ENCODE measurements around the gene NUTM1.
"Not testable (repeated sequence)": the region's sequence is repeated elsewhere in the genome, so short reads cannot be mapped to it uniquely, and the experiment has no call there.

NUTM1 gene

GRCh38 chr15:34374816-34375215, 31.7 kb downstream of the NUTM1 start:
- Histone ChIP-seq H3K9me3 (ENCODE audit: insufficient read depth, low read depth, low read length) (no peaks in the 10 kb centered on the region), H3F3A (ENCODE audit: low read depth) (no peaks in the 10 kb centered on the region), H3K4me3 (ENCODE audit: low read length, poor library complexity, severe bottlenecking) (no peak overlapping the region), H3K79me2 (ENCODE audit: insufficient read depth, low read length) (no peaks in the 10 kb centered on the region), H3K27me3 (ENCODE audit: insufficient read depth, low read length, poor library complexity, severe bottlenecking) (no peaks in the 10 kb centered on the region), H3K9me2 (replicated peaks; ENCODE audit: low read depth, low read length) (no peaks in the 10 kb centered on the region), H3K9ac (ENCODE audit: low read depth, low read length, poor library complexity, severe bottlenecking) (no peak overlapping the region), H3K4me1 (ENCODE audit: insufficient read depth, low read length, poor library complexity, severe bottlenecking) (no peaks in the 10 kb centered on the region), H3K4me2 (ENCODE audit: low read depth, low read length, poor library complexity, severe bottlenecking) (no peak overlapping the region), H4K20me1 (ENCODE audit: insufficient read depth, low read length, poor library complexity, severe bottlenecking) (no peaks in the 10 kb centered on the region), H3K36me3 (ENCODE audit: insufficient read depth, low read length) (no peaks in the 10 kb centered on the region), H2AFZ (ENCODE audit: low read length) (no peak overlapping the region)
- TF ChIP-seq CTCF (conservative IDR thresholded peaks at IDR 0.05; ENCODE audit: low read length) (no peak), EZH2phosphoT487 (IDR thresholded peaks at IDR 0.05; ENCODE audit: borderline replicate concordance) (no peak)

GRCh38 chr15:34375541-34375940, 32.4 kb downstream of the NUTM1 start:
- H3K79me2 ChIP-seq (ENCODE audit: insufficient read depth, low read length); H3F3A ChIP-seq (ENCODE audit: low read depth); H3K4me3 ChIP-seq (ENCODE audit: low read length, poor library complexity, severe bottlenecking); H4K20me1 ChIP-seq (ENCODE audit: insufficient read depth, low read length, poor library complexity, severe bottlenecking); H3K9me2 ChIP-seq (replicated peaks; ENCODE audit: low read depth, low read length); H3K27me3 ChIP-seq (ENCODE audit: insufficient read depth, low read length, poor library complexity, severe bottlenecking); H2AFZ ChIP-seq (ENCODE audit: low read length); H3K9me3 ChIP-seq (ENCODE audit: insufficient read depth, low read depth, low read length); H3K4me2 ChIP-seq (ENCODE audit: low read depth, low read length, poor library complexity, severe bottlenecking); H3K36me3 ChIP-seq (ENCODE audit: insufficient read depth, low read length); H3K4me1 ChIP-seq (ENCODE audit: insufficient read depth, low read length, poor library complexity, severe bottlenecking); H3K9ac ChIP-seq (ENCODE audit: low read depth, low read length, poor library complexity, severe bottlenecking): not testable (repeated sequence)

GRCh38 chr15:34376856-34377255, 33.7 kb downstream of the NUTM1 start:
- H3K4me3 ChIP-seq (ENCODE audit: low read length, poor library complexity, severe bottlenecking), result no peak overlapping the region
- no peaks in the 10 kb centered on the region for H4K20me1 ChIP-seq (ENCODE audit: insufficient read depth, low read length, poor library complexity, severe bottlenecking)
- H3K4me1 ChIP-seq (ENCODE audit: insufficient read depth, low read length, poor library complexity, severe bottlenecking), result no peaks in the 10 kb centered on the region
- H2AFZ ChIP-seq (ENCODE audit: low read length), result no peak overlapping the region
- H3K9me2 ChIP-seq (replicated peaks; ENCODE audit: low read depth, low read length), result no peaks in the 10 kb centered on the region
- TF ChIP-seq EZH2phosphoT487 (IDR thresholded peaks at IDR 0.05; ENCODE audit: borderline replicate concordance) (no peak), CTCF (conservative IDR thresholded peaks at IDR 0.05; ENCODE audit: low read length) (no peak)
- H3K4me2 ChIP-seq (ENCODE audit: low read depth, low read length, poor library complexity, severe bottlenecking), result no peak overlapping the region
- no peaks in the 10 kb centered on the region for H3F3A ChIP-seq (ENCODE audit: low read depth)
- H3K27me3 ChIP-seq (ENCODE audit: insufficient read depth, low read length, poor library complexity, severe bottlenecking), result no peaks in the 10 kb centered on the region
- no peaks in the 10 kb centered on the region for H3K36me3 ChIP-seq (ENCODE audit: insufficient read depth, low read length)
- H3K79me2 ChIP-seq (ENCODE audit: insufficient read depth, low read length), result no peaks in the 10 kb centered on the region
- H3K9ac ChIP-seq (ENCODE audit: low read depth, low read length, poor library complexity, severe bottlenecking), result no peak overlapping the region
- no peaks in the 10 kb centered on the region for H3K9me3 ChIP-seq (ENCODE audit: insufficient read depth, low read depth, low read length)

- H2AFZ ChIP-seq (ENCODE audit: low read length); H3K36me3 ChIP-seq (ENCODE audit: insufficient read depth, low read length); H3K4me2 ChIP-seq (ENCODE audit: low read depth, low read length, poor library complexity, severe bottlenecking); H4K20me1 ChIP-seq (ENCODE audit: insufficient read depth, low read length, poor library complexity, severe bottlenecking); H3K4me1 ChIP-seq (ENCODE audit: insufficient read depth, low read length, poor library complexity, severe bottlenecking); H3K27me3 ChIP-seq (ENCODE audit: insufficient read depth, low read length, poor library complexity, severe bottlenecking); H3F3A ChIP-seq (ENCODE audit: low read depth); H3K79me2 ChIP-seq (ENCODE audit: insufficient read depth, low read length); H3K9me2 ChIP-seq (replicated peaks; ENCODE audit: low read depth, low read length); H3K9me3 ChIP-seq (ENCODE audit: insufficient read depth, low read depth, low read length); H3K4me3 ChIP-seq (ENCODE audit: low read length, poor library complexity, severe bottlenecking); H3K9ac ChIP-seq (ENCODE audit: low read depth, low read length, poor library complexity, severe bottlenecking): not testable (repeated sequence)
Observed at GRCh38 chr15:34380491-34380890, 37.4 kb downstream of the NUTM1 start.

- H3K9me3 ChIP-seq (ENCODE audit: insufficient read depth, low read depth, low read length); H3K9ac ChIP-seq (ENCODE audit: low read depth, low read length, poor library complexity, severe bottlenecking); H3F3A ChIP-seq (ENCODE audit: low read depth); H3K79me2 ChIP-seq (ENCODE audit: insufficient read depth, low read length); H3K9me2 ChIP-seq (replicated peaks; ENCODE audit: low read depth, low read length); H2AFZ ChIP-seq (ENCODE audit: low read length); H3K36me3 ChIP-seq (ENCODE audit: insufficient read depth, low read length); H3K4me2 ChIP-seq (ENCODE audit: low read depth, low read length, poor library complexity, severe bottlenecking); H3K4me1 ChIP-seq (ENCODE audit: insufficient read depth, low read length, poor library complexity, severe bottlenecking); H3K4me3 ChIP-seq (ENCODE audit: low read length, poor library complexity, severe bottlenecking); H4K20me1 ChIP-seq (ENCODE audit: insufficient read depth, low read length, poor library complexity, severe bottlenecking); H3K27me3 ChIP-seq (ENCODE audit: insufficient read depth, low read length, poor library complexity, severe bottlenecking): not testable (repeated sequence)
Observed at GRCh38 chr15:34381829-34382521, 38.9 kb downstream of the NUTM1 start.

- not testable (repeated sequence) for H3K79me2 ChIP-seq (ENCODE audit: insufficient read depth, low read length); H3K4me1 ChIP-seq (ENCODE audit: insufficient read depth, low read length, poor library complexity, severe bottlenecking); H3K36me3 ChIP-seq (ENCODE audit: insufficient read depth, low read length); H3K4me3 ChIP-seq (ENCODE audit: low read length, poor library complexity, severe bottlenecking); H3K9me3 ChIP-seq (ENCODE audit: insufficient read depth, low read depth, low read length); H3K9me2 ChIP-seq (replicated peaks; ENCODE audit: low read depth, low read length); H3K9ac ChIP-seq (ENCODE audit: low read depth, low read length, poor library complexity, severe bottlenecking); H3K27me3 ChIP-seq (ENCODE audit: insufficient read depth, low read length, poor library complexity, severe bottlenecking); H3K4me2 ChIP-seq (ENCODE audit: low read depth, low read length, poor library complexity, severe bottlenecking); H2AFZ ChIP-seq (ENCODE audit: low read length); H4K20me1 ChIP-seq (ENCODE audit: insufficient read depth, low read length, poor library complexity, severe bottlenecking); H3F3A ChIP-seq (ENCODE audit: low read depth)
Observed at GRCh38 chr15:34389594-34390086, 46.5 kb downstream of the NUTM1 start.
